ENCODE measurements around the gene SPNS2. TPM values are rescaled to one million over a fixed set of nuclear protein-coding genes. Genes with fewer than 3 reads are reported as not detected.

The SPNS2 gene
- total RNA-seq, 1 experiment from 2014 or later, result 33.8 TPM

GRCh38 chr17:4560421-4560820 is 61.7 kb downstream of the SPNS2 start, which contains the start of gene GGT6:
Gene GGT6, minus strand, starts transcription at chr17:4560577. Its CDS starts 56 bp downstream, at chr17:4560521.
- intact Hi-C loops (cut with micrococcal nuclease; ENCODE audit: unreplicated experiment), result loop anchor here (10.0 kb wide), 2 partner anchors 144 to 234 kb away; partner anchors contain the start of genes PELP1 and PSMB6
- ChIA-PET CTCF (interaction anchor here (0.6 kb wide), 1 partner anchor 417 kb away, joined by 3 read pairs; the partner anchor contains the start of genes CYB5D2 and ZZEF1), POLR2A (ENCODE audit: unreplicated experiment) (interaction anchor here (0.5 kb wide), 1 partner anchor 26 kb away, joined by 3 read pairs; no protein-coding TSS in a partner anchor)
- no peaks in the 10 kb centered on the region for H3K79me2 ChIP-seq (ENCODE audit: low read depth)
- no peaks in the 10 kb centered on the region for H4K20me1 ChIP-seq (ENCODE audit: insufficient read depth)
- H3K9me3 ChIP-seq (ENCODE audit: insufficient read depth, low read depth), result no peaks in the 10 kb centered on the region
- no peaks in the 10 kb centered on the region for H3K27me3 ChIP-seq (ENCODE audit: insufficient read depth, low read depth)
- TF ChIP-seq EZH2 (IDR thresholded peaks at IDR 0.05; ENCODE audit: low read depth) (no peak), CTCF (conservative IDR thresholded peaks at IDR 0.05) (no peak)
- peak in 1 of 2 experiments; percentile 72 for DNase-seq
- no peak within 1 kb of the TSS for H3K4me3 ChIP-seq
- no peak within 1 kb of the TSS for H3K27ac ChIP-seq
- 0 out of 2 replicates have a peak, but pooled peaks cover 4% of the 10 kb centered on the region for H3K4me1 ChIP-seq (replicated peaks; ENCODE audit: insufficient read depth)
- H3K4me2 ChIP-seq, result no peak within 1 kb of the TSS
- no TSS peak for BruUV-seq (replicated peaks)
- H2AFZ ChIP-seq, result no peak within 1 kb of the TSS
- H3K9me2 ChIP-seq (ENCODE audit: insufficient read depth), result no peaks in the 10 kb centered on the region
- peaks cover 4% of the 10 kb centered on the region; the same call in 1 of the 2 replicates for H3F3A ChIP-seq (ENCODE audit: insufficient read depth, low read depth)
- no peaks in the 10 kb centered on the region for H3K36me3 ChIP-seq (ENCODE audit: low read depth)

GRCh38 chr17:4560837-4561256 is 62.2 kb downstream of the SPNS2 start:
- intact Hi-C loops (cut with micrococcal nuclease; ENCODE audit: unreplicated experiment), result loop anchor here (10.0 kb wide), 2 partner anchors 144 to 234 kb away; partner anchors contain the start of genes PELP1 and PSMB6
- H3K27ac ChIP-seq, result no peak overlapping the region
- ChIA-PET CTCF (interaction anchor here (0.6 kb wide), 1 partner anchor 418 kb away, joined by 3 read pairs; the partner anchor contains the start of genes CYB5D2 and ZZEF1), POLR2A (ENCODE audit: unreplicated experiment) (no interaction called here)
- no TSS peak for BruUV-seq (replicated peaks)
- no peaks in the 10 kb centered on the region for H4K20me1 ChIP-seq (ENCODE audit: insufficient read depth)
- no peaks in the 10 kb centered on the region for H3K27me3 ChIP-seq (ENCODE audit: insufficient read depth, low read depth)
- H3K4me3 ChIP-seq, result no peak overlapping the region
- peaks cover 5% of the 10 kb centered on the region; the same call in 1 of the 2 replicates for H3K4me1 ChIP-seq (replicated peaks; ENCODE audit: insufficient read depth)
- DNase-seq, result no peak
- H3K79me2 ChIP-seq (ENCODE audit: low read depth), result no peaks in the 10 kb centered on the region
- H3F3A ChIP-seq (ENCODE audit: insufficient read depth, low read depth), result peaks cover 4% of the 10 kb centered on the region; the same call in 1 of the 2 replicates
- no peaks in the 10 kb centered on the region for H3K9me2 ChIP-seq (ENCODE audit: insufficient read depth)
- H2AFZ ChIP-seq, result no peak overlapping the region
- no peak overlapping the region for H3K4me2 ChIP-seq
- H3K9me3 ChIP-seq (ENCODE audit: insufficient read depth, low read depth), result no peaks in the 10 kb centered on the region
- TF ChIP-seq CTCF (conservative IDR thresholded peaks at IDR 0.05), result 0 out of 2 replicates have a peak, but pooled peaks have one; percentile 2
- TF ChIP-seq EZH2 (IDR thresholded peaks at IDR 0.05; ENCODE audit: low read depth), result no peak
- H3K36me3 ChIP-seq (ENCODE audit: low read depth), result no peaks in the 10 kb centered on the region

- POLR2A ChIA-PET (ENCODE audit: unreplicated experiment), result interaction anchor here (0.6 to 0.7 kb wide), 4 partner anchors 25 to 302 kb away, joined by 3 to 5 read pairs (median 4); no protein-coding TSS in a partner anchor
- intact Hi-C loops (cut with micrococcal nuclease; ENCODE audit: unreplicated experiment), result loop anchor here (10.0 kb wide), 2 partner anchors 143 to 233 kb away; partner anchors contain the start of genes PELP1 and PSMB6
- BruUV-seq (replicated peaks), result no TSS peak
Measured at GRCh38 chr17:4562015-4562969, 63.6 kb downstream of the SPNS2 start.

More at GRCh38 chr17:4562015-4562969, 63.6 kb downstream of the SPNS2 start:
- Histone ChIP-seq H3F3A (ENCODE audit: insufficient read depth, low read depth) (peaks cover 4% of the 10 kb centered on the region; the same call in 1 of the 2 replicates), H3K4me1 (replicated peaks; ENCODE audit: insufficient read depth) (peaks cover 4% of the 10 kb centered on the region; the same call in 1 of the 2 replicates), H3K27me3 (ENCODE audit: insufficient read depth, low read depth) (no peaks in the 10 kb centered on the region), H4K20me1 (ENCODE audit: insufficient read depth) (no peaks in the 10 kb centered on the region), H3K9me2 (ENCODE audit: insufficient read depth) (no peaks in the 10 kb centered on the region), H3K4me3 (no peak overlapping the region), H3K36me3 (ENCODE audit: low read depth) (no peaks in the 10 kb centered on the region), H3K79me2 (ENCODE audit: low read depth) (no peaks in the 10 kb centered on the region), H3K9me3 (ENCODE audit: insufficient read depth, low read depth) (no peaks in the 10 kb centered on the region), H3K27ac (no peak overlapping the region), H2AFZ (no peak overlapping the region), H3K4me2 (peak overlapping the region; percentile 22)
- no peak for TF ChIP-seq CTCF (conservative IDR thresholded peaks at IDR 0.05)
- no peak for TF ChIP-seq EZH2 (IDR thresholded peaks at IDR 0.05; ENCODE audit: low read depth)
- CTCF ChIA-PET, result interaction anchor here (0.6 kb wide), 4 partner anchors 72 to 644 kb away, joined by 3 to 5 read pairs (median 4); no protein-coding TSS in a partner anchor
- DNase-seq, result no peak

Measured in PC-9 (cell line).